ENCODE measurements around the gene TPRKB.

The TPRKB gene

GRCh38 chr2:73739101-73739500, 2.0 kb upstream of the TPRKB start:
- Histone ChIP-seq H3K27me3 (ENCODE audit: low read depth, low read length) (no peaks in the 10 kb centered on the region), H3K4me1 (ENCODE audit: low read length) (peaks cover 12% of the 10 kb centered on the region), H3K79me2 (ENCODE audit: low read length) (peaks cover 23% of the 10 kb centered on the region), H3K27ac (ENCODE audit: low read length) (no peak overlapping the region), H3K4me3 (ENCODE audit: low read length) (no peak overlapping the region), H3K36me3 (replicated peaks; ENCODE audit: low read depth, low read length) (peaks cover 15% of the 10 kb centered on the region), H2AFZ (ENCODE audit: low read depth, low read length) (no peak overlapping the region), H4K20me1 (ENCODE audit: insufficient read depth, low read length) (no peaks in the 10 kb centered on the region), H3K9me3 (ENCODE audit: insufficient read depth, low read length) (no peaks in the 10 kb centered on the region), H3K9ac (ENCODE audit: low read length) (no peak overlapping the region), H3K4me2 (ENCODE audit: low read length) (no peak overlapping the region)
- no peak for TF ChIP-seq EZH2phosphoT487 (IDR thresholded peaks at IDR 0.05; ENCODE audit: low read depth)
- no peak for TF ChIP-seq CTCF (IDR thresholded peaks at IDR 0.05; ENCODE audit: low read depth, low read length)

GRCh38 chr2:73736378-73736777, 767 bp downstream of the TPRKB start:
- peaks cover 23% of the 10 kb centered on the region for H3K79me2 ChIP-seq (ENCODE audit: low read length)
- peak overlapping the region; percentile 98 for H3K4me2 ChIP-seq (ENCODE audit: low read length)
- H4K20me1 ChIP-seq (ENCODE audit: insufficient read depth, low read length) = no peaks in the 10 kb centered on the region
- no peaks in the 10 kb centered on the region for H3K27me3 ChIP-seq (ENCODE audit: low read depth, low read length)
- H3K9me3 ChIP-seq (ENCODE audit: insufficient read depth, low read length) = no peaks in the 10 kb centered on the region
- H3K27ac ChIP-seq (ENCODE audit: low read length) = peak overlapping the region; percentile 63; the same call in 1 of the 2 replicates
- H3K9ac ChIP-seq (ENCODE audit: low read length) = peak overlapping the region; percentile 90
- peak overlapping the region; percentile 93; the same call in 1 of the 2 replicates for H2AFZ ChIP-seq (ENCODE audit: low read depth, low read length)
- no peak for TF ChIP-seq CTCF (IDR thresholded peaks at IDR 0.05; ENCODE audit: low read depth, low read length)
- TF ChIP-seq EZH2phosphoT487 (IDR thresholded peaks at IDR 0.05; ENCODE audit: low read depth) = no peak
- peaks cover 18% of the 10 kb centered on the region for H3K36me3 ChIP-seq (replicated peaks; ENCODE audit: low read depth, low read length)
- peak overlapping the region; percentile 99 for H3K4me3 ChIP-seq (ENCODE audit: low read length)
- peaks cover 12% of the 10 kb centered on the region for H3K4me1 ChIP-seq (ENCODE audit: low read length)

- no peaks in the 10 kb centered on the region for H3K9me3 ChIP-seq (ENCODE audit: insufficient read depth, low read length)
- no peak overlapping the region for H3K4me2 ChIP-seq (ENCODE audit: low read length)
- H3K36me3 ChIP-seq (replicated peaks; ENCODE audit: low read depth, low read length) = peaks cover 45% of the 10 kb centered on the region
- peaks cover 2% of the 10 kb centered on the region for H3K4me1 ChIP-seq (ENCODE audit: low read length)
- no peak overlapping the region for H3K4me3 ChIP-seq (ENCODE audit: low read length)
- TF ChIP-seq EZH2phosphoT487 (IDR thresholded peaks at IDR 0.05; ENCODE audit: low read depth) (no peak), CTCF (IDR thresholded peaks at IDR 0.05; ENCODE audit: low read depth, low read length) (no peak)
- H3K27me3 ChIP-seq (ENCODE audit: low read depth, low read length) = no peaks in the 10 kb centered on the region
- no peak overlapping the region for H3K27ac ChIP-seq (ENCODE audit: low read length)
- H4K20me1 ChIP-seq (ENCODE audit: insufficient read depth, low read length) = no peaks in the 10 kb centered on the region
- H3K79me2 ChIP-seq (ENCODE audit: low read length) = peaks cover 10% of the 10 kb centered on the region
- H3K9ac ChIP-seq (ENCODE audit: low read length) = no peak overlapping the region
- no peak overlapping the region for H2AFZ ChIP-seq (ENCODE audit: low read depth, low read length)
These were observed 6.3 kb downstream of the TPRKB start for GRCh38 chr2:73730810-73731209.

GRCh38 chr2:73728711-73729110, 8.4 kb downstream of the TPRKB start:
- Histone ChIP-seq H3K9me3 (ENCODE audit: insufficient read depth, low read length) (no peaks in the 10 kb centered on the region), H3K4me2 (ENCODE audit: low read length) (no peak overlapping the region), H4K20me1 (ENCODE audit: insufficient read depth, low read length) (no peaks in the 10 kb centered on the region), H3K4me3 (ENCODE audit: low read length) (no peak overlapping the region), H3K79me2 (ENCODE audit: low read length) (no peaks in the 10 kb centered on the region), H2AFZ (ENCODE audit: low read depth, low read length) (no peak overlapping the region), H3K36me3 (replicated peaks; ENCODE audit: low read depth, low read length) (peaks cover 45% of the 10 kb centered on the region), H3K27me3 (ENCODE audit: low read depth, low read length) (no peaks in the 10 kb centered on the region), H3K27ac (ENCODE audit: low read length) (no peak overlapping the region), H3K4me1 (ENCODE audit: low read length) (no peaks in the 10 kb centered on the region), H3K9ac (ENCODE audit: low read length) (no peak overlapping the region)
- TF ChIP-seq EZH2phosphoT487 (IDR thresholded peaks at IDR 0.05; ENCODE audit: low read depth) (no peak), CTCF (IDR thresholded peaks at IDR 0.05; ENCODE audit: low read depth, low read length) (no peak)
